OCI-LY1 (cell line): ENCODE measurements around the gene HTR2A.

ENCODE experiments used
- H2AFZ ChIP-seq: fragments of 200-600 bp; sonication (generic), shearing (Covaris generic); 2 replicates; pipeline ENCODE4 v1.6.0; 2014; ENCODE audit warnings: antibody characterized with exemption, mild to moderate bottlenecking, low read length
- H3F3A ChIP-seq: fragments of 200-600 bp; sonication (generic), shearing (Covaris generic); 2 replicates; pipeline ENCODE4 v1.6.0; 2014; ENCODE audit warnings: mild to moderate bottlenecking, antibody characterized with exemption, low read length, moderate library complexity; ENCODE audit not compliant: insufficient read depth
- H3K27ac ChIP-seq: fragments of 200-600 bp; sonication (generic); 2 replicates; pipeline ENCODE4 v1.5.1; 2014; ENCODE audit warnings: low read length, mixed run types, mild to moderate bottlenecking, low read depth; ENCODE audit not compliant: poor library complexity, severe bottlenecking
- H3K27me3 ChIP-seq: fragments of 200-600 bp; sonication (generic); 2 replicates; pipeline ENCODE4 v1.6.0; 2014; ENCODE audit warnings: antibody characterized with exemption, mild to moderate bottlenecking, low read length, moderate library complexity; ENCODE audit not compliant: insufficient read depth
- H3K36me3 ChIP-seq: fragments of 200-600 bp; sonication (generic); 2 replicates; pipeline ENCODE4 v1.6.1; 2014; ENCODE audit warnings: mild to moderate bottlenecking, antibody characterized with exemption, low read length, moderate library complexity, mixed read lengths; ENCODE audit not compliant: insufficient read depth
- H3K4me1 ChIP-seq: fragments of 200-600 bp; sonication (generic); 2 replicates; pipeline ENCODE4 v1.5.1; 2014; ENCODE audit warnings: mild to moderate bottlenecking, low read length, moderate library complexity; ENCODE audit not compliant: insufficient read depth, severe bottlenecking
- H3K4me2 ChIP-seq: fragments of 200-600 bp; sonication (generic), shearing (Covaris generic); 2 replicates; pipeline ENCODE4 v1.6.1; 2014; ENCODE audit warnings: low read length
- H3K4me3 ChIP-seq: fragments of 200-600 bp; sonication (generic); 2 replicates; pipeline ENCODE4 v1.5.1; 2014; ENCODE audit warnings: low read length, low read depth, mild to moderate bottlenecking, mixed read lengths; ENCODE audit not compliant: poor library complexity, severe bottlenecking
- H3K79me2 ChIP-seq: fragments of 200-600 bp; shearing (Covaris generic); 2 replicates; pipeline ENCODE4 v1.6.1; 2016; ENCODE audit warnings: mixed run types, low read length, mixed read lengths; ENCODE audit not compliant: insufficient read depth
- H3K9ac ChIP-seq: fragments of 200-600 bp; sonication (generic), shearing (Covaris generic); 2 replicates; pipeline ENCODE4 v1.6.1; 2014; ENCODE audit warnings: mild to moderate bottlenecking, low read length, mixed read lengths
- H3K9me2 ChIP-seq: fragments of 200-600 bp; sonication (generic), shearing (Covaris generic); 2 replicates; pipeline ENCODE4 v1.6.1; 2014; ENCODE audit warnings: low read depth, mild to moderate bottlenecking, low read length, mixed read lengths
- H3K9me3 ChIP-seq: fragments of 200-600 bp; shearing (Covaris generic); 2 replicates; pipeline ENCODE4 v1.6.1; 2014; ENCODE audit warnings: low read length, mixed read lengths
- H4K20me1 ChIP-seq: fragments of 200-600 bp; sonication (generic), shearing (Covaris generic); 2 replicates; pipeline ENCODE4 v1.6.0; 2016; ENCODE audit warnings: mild to moderate bottlenecking, low read length; ENCODE audit not compliant: insufficient read depth
- EZH2 ChIP-seq: fragments of 200-600 bp; sonication (generic), shearing (Covaris generic); IDR thresholded peaks from 2 replicates; pipeline ENCODE4 v1.8.0; 2017; ENCODE audit warnings: borderline replicate concordance, mixed run types, mild to moderate bottlenecking, antibody characterized with exemption, low read length, moderate library complexity, mixed read lengths
- TF ChIP-seq, protein P1 (sequence below): fragments of 200-600 bp; sonication (generic), shearing (Covaris generic); IDR thresholded peaks from 2 replicates; pipeline ENCODE4 v1.5.1; 2017; ENCODE audit warnings: mild to moderate bottlenecking, antibody characterized with exemption, low read length, moderate library complexity, mixed read lengths

HTR2A gene

DNA sequence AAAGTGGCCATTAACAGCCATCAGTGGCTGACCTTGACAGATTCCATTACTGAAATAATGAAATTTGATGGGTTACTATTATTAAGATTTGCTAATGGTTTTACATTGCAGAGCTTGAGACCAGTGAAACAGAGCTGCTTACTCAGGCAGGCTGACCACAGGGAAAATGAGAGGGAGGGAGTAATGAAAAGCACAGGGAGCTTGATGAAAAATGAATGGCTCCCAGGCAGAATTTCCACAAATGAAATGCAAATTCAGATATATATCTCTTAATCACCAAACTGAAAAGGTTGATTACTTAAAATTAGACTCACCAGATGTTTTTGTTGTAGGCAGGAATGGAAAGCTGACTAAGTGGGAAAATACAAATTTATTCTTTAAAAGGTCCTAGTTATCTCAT lies 36.1 kb downstream of the HTR2A start:
- no peaks in the 10 kb centered on the region for H4K20me1 ChIP-seq
- TF ChIP-seq, protein P1, sequence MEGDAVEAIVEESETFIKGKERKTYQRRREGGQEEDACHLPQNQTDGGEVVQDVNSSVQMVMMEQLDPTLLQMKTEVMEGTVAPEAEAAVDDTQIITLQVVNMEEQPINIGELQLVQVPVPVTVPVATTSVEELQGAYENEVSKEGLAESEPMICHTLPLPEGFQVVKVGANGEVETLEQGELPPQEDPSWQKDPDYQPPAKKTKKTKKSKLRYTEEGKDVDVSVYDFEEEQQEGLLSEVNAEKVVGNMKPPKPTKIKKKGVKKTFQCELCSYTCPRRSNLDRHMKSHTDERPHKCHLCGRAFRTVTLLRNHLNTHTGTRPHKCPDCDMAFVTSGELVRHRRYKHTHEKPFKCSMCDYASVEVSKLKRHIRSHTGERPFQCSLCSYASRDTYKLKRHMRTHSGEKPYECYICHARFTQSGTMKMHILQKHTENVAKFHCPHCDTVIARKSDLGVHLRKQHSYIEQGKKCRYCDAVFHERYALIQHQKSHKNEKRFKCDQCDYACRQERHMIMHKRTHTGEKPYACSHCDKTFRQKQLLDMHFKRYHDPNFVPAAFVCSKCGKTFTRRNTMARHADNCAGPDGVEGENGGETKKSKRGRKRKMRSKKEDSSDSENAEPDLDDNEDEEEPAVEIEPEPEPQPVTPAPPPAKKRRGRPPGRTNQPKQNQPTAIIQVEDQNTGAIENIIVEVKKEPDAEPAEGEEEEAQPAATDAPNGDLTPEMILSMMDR, result no peak
- no peak for TF ChIP-seq EZH2
- H2AFZ ChIP-seq, result no peak overlapping the region
- H3K4me3 ChIP-seq, result no peak overlapping the region
- H3K79me2 ChIP-seq, result no peaks in the 10 kb centered on the region
- H3K36me3 ChIP-seq, result no peaks in the 10 kb centered on the region
- H3K9ac ChIP-seq, result no peak overlapping the region
- H3K9me2 ChIP-seq, result no peaks in the 10 kb centered on the region
- H3F3A ChIP-seq, result no peaks in the 10 kb centered on the region
- H3K27me3 ChIP-seq, result no peaks in the 10 kb centered on the region
- H3K9me3 ChIP-seq, result no peaks in the 10 kb centered on the region
- H3K4me1 ChIP-seq, result no peaks in the 10 kb centered on the region
- no peak overlapping the region for H3K27ac ChIP-seq
- no peak overlapping the region for H3K4me2 ChIP-seq

DNA sequence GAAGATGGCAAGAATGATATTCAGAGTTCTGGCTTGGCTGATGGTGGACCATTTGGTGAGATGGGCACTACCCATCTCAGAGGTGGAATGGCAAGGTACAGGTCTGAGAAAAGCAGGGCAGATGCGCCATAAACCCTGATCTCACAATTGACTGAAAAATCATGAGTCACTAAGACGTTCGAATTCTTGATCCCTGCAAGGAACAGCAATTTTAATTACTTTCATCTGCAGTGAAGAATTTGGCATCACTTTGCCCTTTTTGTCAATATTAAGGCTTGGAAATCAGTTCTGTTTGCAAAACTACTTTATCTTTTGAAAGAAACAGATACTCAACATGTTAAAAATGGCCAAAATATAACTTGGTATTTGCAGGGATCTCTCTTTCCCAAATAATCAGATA lies 38.1 kb downstream of the HTR2A start:
- TF ChIP-seq, protein P1, result no peak
- TF ChIP-seq EZH2, result no peak
- Histone ChIP-seq H2AFZ (no peak overlapping the region), H3K9me3 (no peaks in the 10 kb centered on the region), H3F3A (no peaks in the 10 kb centered on the region), H3K79me2 (no peaks in the 10 kb centered on the region), H3K4me2 (no peak overlapping the region), H3K27me3 (no peaks in the 10 kb centered on the region), H3K9me2 (no peaks in the 10 kb centered on the region), H4K20me1 (no peaks in the 10 kb centered on the region), H3K9ac (no peak overlapping the region), H3K4me3 (no peak overlapping the region), H3K4me1 (no peaks in the 10 kb centered on the region), H3K36me3 (no peaks in the 10 kb centered on the region), H3K27ac (no peak overlapping the region)

DNA sequence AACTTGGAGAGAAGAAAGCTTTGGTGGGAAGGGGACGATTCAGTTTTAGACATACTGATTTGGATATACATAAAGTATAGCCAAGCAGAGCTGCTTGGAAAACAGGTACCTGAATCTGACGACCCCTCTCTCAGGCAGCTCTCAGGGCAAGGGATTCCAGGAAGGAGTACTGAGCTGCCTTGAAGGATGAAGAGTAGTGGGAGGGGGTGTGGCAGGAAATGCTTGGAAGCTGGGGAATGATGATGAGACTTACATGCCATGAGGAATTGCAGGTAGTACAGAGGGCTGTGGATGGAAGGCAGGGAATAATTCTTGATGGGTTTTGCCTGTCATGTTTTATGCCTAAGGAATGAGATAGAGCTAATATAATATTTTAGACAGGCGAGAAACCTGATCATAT lies 38.7 kb downstream of the HTR2A start:
- H3K9me3 ChIP-seq, result no peaks in the 10 kb centered on the region
- H3K27me3 ChIP-seq, result no peaks in the 10 kb centered on the region
- no peaks in the 10 kb centered on the region for H3K36me3 ChIP-seq
- H3F3A ChIP-seq, result no peaks in the 10 kb centered on the region
- H3K9ac ChIP-seq, result no peak overlapping the region
- H3K27ac ChIP-seq, result no peak overlapping the region
- TF ChIP-seq, protein P1, result no peak
- no peak for TF ChIP-seq EZH2
- no peaks in the 10 kb centered on the region for H3K9me2 ChIP-seq
- H3K4me3 ChIP-seq, result no peak overlapping the region
- H2AFZ ChIP-seq, result no peak overlapping the region
- no peaks in the 10 kb centered on the region for H3K79me2 ChIP-seq
- H4K20me1 ChIP-seq, result no peaks in the 10 kb centered on the region
- H3K4me1 ChIP-seq, result no peaks in the 10 kb centered on the region
- H3K4me2 ChIP-seq, result no peak overlapping the region
